NCI-H2171 treated with DMSO at 0.1 percent for 48 hours (cell line): ENCODE data around the gene RCBTB2.

ENCODE experiments used
- DNase-seq: peaks from one replicate; lab custom pipeline; 2025; lab: John Stamatoyannopoulos, UW

RCBTB2 gene

GRCh38 chr13:48563626-48564025, 30.7 kb upstream of the RCBTB2 start:
- DNase-seq, result no peak

GRCh38 chr13:48562296-48563066, 29.6 kb upstream of the RCBTB2 start:
- no peak for DNase-seq

- no peak for DNase-seq
Measured at GRCh38 chr13:48561466-48562235, 28.8 kb upstream of the RCBTB2 start.

GRCh38 chr13:48560657-48561337, 27.9 kb upstream of the RCBTB2 start:
- DNase-seq, result no peak

- DNase-seq, result no peak
Measured at GRCh38 chr13:48559638-48560320, 26.9 kb upstream of the RCBTB2 start.

- DNase-seq, result no peak
Measured at GRCh38 chr13:48556817-48557216, 23.9 kb upstream of the RCBTB2 start.

- DNase-seq, result no peak
Measured at GRCh38 chr13:48555441-48555840, 22.6 kb upstream of the RCBTB2 start.

GRCh38 chr13:48551329-48551728, 18.4 kb upstream of the RCBTB2 start:
- no peak for DNase-seq

GRCh38 chr13:48549658-48550057, 16.8 kb upstream of the RCBTB2 start:
- DNase-seq, result no peak

GRCh38 chr13:48547663-48548092, 14.8 kb upstream of the RCBTB2 start:
- no peak for DNase-seq

- DNase-seq, result no peak
Measured at GRCh38 chr13:48545608-48546007, 12.7 kb upstream of the RCBTB2 start.

- DNase-seq, result peak; percentile 78
Measured at GRCh38 chr13:48542581-48543341, 9.9 kb upstream of the RCBTB2 start.

- DNase-seq, result no peak
Measured at GRCh38 chr13:48542138-48542537, 9.3 kb upstream of the RCBTB2 start.

GRCh38 chr13:48539550-48539949, 6.7 kb upstream of the RCBTB2 start:
- no peak for DNase-seq

GRCh38 chr13:48536621-48537250, 3.9 kb upstream of the RCBTB2 start:
- DNase-seq, result no peak

- DNase-seq, result no peak
Measured at GRCh38 chr13:48535766-48536165, 2.9 kb upstream of the RCBTB2 start.

- DNase-seq, result no peak
Measured at GRCh38 chr13:48534911-48535501, 2.1 kb upstream of the RCBTB2 start.

GRCh38 chr13:48533961-48534600, 1.2 kb upstream of the RCBTB2 start:
- DNase-seq, result no peak

GRCh38 chr13:48532256-48532505, 699 bp downstream of the RCBTB2 start:
- no peak for DNase-seq
